ENCODE measurements around the gene PAOX.
"Not testable (repeated sequence)": the region's sequence is repeated elsewhere in the genome, so short reads cannot be mapped to it uniquely, and the experiment has no call there.

Gene PAOX

DNA sequence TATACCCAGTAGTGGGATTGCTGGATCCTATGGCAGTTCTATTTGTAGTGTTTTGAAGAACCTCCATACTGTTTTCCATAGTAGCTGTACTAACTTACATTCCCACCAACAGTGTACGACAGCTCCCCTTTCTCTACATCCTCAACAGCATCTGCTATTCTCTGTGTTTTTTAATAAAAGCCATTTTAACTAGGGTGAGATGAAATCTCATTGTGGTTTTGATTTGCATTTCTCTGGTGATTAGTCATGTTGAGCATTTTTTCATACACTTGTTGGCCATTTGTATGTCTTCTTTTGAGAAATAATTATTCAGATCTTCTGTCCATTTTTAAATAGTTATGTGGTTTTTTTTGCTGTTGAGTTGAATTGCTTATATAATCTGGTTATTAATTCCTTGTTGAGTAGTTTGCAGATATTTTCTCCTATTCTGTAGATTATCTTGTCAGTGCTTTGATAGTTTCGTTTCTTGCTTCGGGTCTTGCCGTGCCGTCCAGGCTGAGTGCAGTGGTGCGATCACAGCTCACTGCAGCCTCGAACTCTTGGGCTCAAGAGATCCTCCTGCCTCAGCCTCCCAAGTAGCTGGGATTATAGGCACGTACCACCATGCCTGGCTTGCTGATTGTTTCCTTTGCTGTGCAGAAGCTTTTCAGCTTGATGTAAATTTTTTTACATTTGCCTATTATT, 26.9 kb downstream of the PAOX start:
- no peak for DNase-seq (ENCODE audit: low read depth)

DNA sequence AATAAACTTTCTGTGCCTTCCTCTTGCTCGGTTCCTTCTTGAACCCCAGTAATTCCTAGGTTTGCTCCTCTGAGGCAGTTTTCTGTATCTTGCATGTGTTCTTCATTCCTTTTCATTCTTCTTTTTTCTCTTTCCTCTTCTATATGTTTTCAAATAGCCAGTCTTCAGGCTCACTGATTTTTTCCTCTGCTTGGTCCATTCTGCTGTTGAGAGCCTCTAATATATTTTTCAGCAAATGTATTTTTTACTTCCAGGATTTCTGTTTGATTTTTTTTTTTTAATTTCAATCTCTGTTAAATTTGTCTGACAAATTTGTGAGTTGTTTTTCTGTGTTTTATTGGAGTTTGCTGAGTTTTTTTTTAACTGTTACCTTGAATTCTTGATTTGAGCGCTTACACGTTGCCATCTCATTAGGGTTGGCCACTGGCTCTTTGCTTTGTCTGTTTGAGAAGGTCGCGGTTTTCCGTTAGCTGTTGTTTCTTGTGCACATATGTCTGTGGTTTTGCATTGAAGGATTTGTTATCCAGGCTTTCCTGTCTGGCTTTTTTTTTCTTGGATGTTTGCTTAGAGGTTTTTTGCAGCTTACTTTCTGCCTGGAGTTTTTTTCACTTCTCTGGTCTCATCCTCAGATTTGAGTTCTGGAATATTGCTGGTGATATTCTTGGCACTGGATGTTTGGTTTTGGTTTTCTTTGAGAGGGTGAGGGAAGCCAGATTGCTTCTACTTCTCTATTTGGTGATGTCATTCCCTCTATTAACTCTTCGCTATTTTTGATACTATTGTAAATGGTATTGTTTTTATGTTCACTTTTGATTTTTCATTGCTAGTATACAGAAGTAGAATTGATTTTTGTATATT, 32.7 kb downstream of the PAOX start:
- no peak for DNase-seq (ENCODE audit: low read depth)

DNA sequence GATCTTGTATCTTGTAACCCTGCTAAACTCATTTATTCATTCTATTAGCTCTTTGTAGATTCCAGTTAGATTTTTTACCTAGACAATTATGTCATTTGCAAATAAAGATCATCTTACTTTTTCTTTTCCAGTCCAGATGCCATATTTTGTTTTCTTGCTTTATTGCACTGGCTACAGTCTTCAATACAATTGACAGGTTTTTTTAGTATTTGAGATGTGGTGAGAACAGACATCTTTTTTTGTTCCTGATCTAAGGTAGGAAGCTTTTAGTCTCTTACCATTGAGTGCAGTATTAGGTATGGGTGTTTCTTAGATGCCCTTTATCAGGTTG, 33.3 kb downstream of the PAOX start:
- no peak for DNase-seq (ENCODE audit: low read depth)

- not testable (repeated sequence) for DNase-seq (ENCODE audit: low read depth)
Observed at GRCh38 chr10:133414401-133414800, 35.3 kb downstream of the PAOX start.

- no peak for DNase-seq (ENCODE audit: low read depth)
Observed at GRCh38 chr10:133415752-133416151, 36.7 kb downstream of the PAOX start.

GRCh38 chr10:133418289-133418993, 39.4 kb downstream of the PAOX start:
- no peak for DNase-seq (ENCODE audit: low read depth)

GRCh38 chr10:133419211-133419950, 40.3 kb downstream of the PAOX start:
- no peak for DNase-seq (ENCODE audit: low read depth)

DNA sequence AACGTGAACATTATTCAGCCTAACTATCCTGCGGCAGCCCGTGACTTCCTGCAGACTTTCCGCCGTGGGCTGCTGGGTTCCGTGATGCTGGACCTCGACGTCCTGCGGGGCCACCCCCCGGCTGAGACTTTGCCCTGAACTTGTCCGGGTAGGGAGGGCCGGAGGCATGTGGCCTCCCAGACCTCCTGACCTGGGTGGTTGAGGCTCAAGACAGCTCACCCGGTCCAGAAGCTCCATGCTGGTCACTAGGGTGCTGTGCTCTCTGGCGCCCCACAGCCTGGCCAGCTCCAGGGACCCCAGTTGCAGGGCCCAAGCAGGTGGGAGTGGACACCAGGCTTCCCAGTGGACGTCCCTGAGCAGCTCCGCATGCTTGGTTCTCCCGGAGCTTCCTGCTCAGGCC, 41.0 kb downstream of the PAOX start:
- DNase-seq (ENCODE audit: low read depth) = no peak

DNA sequence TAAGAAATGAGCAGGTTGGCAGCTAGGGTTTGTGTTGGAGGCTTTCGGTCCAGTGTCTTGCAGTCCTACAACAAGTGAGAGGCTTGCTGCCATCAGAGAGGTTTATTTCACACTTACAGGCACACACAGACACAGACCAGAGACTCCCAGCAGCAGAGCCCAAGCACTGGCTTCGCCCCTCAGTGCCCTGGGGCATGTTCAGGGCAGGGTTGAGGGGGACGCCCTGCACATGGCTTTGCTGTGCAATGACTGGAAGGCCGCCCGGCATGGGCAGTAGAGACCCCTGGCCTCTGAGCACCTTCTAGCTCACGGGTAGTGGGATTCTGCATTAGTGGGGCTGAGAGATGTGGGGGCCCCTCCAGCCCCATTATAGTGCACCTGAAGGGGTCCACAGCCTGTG, 41.5 kb downstream of the PAOX start:
- DNase-seq (ENCODE audit: low read depth) = no peak

DNA sequence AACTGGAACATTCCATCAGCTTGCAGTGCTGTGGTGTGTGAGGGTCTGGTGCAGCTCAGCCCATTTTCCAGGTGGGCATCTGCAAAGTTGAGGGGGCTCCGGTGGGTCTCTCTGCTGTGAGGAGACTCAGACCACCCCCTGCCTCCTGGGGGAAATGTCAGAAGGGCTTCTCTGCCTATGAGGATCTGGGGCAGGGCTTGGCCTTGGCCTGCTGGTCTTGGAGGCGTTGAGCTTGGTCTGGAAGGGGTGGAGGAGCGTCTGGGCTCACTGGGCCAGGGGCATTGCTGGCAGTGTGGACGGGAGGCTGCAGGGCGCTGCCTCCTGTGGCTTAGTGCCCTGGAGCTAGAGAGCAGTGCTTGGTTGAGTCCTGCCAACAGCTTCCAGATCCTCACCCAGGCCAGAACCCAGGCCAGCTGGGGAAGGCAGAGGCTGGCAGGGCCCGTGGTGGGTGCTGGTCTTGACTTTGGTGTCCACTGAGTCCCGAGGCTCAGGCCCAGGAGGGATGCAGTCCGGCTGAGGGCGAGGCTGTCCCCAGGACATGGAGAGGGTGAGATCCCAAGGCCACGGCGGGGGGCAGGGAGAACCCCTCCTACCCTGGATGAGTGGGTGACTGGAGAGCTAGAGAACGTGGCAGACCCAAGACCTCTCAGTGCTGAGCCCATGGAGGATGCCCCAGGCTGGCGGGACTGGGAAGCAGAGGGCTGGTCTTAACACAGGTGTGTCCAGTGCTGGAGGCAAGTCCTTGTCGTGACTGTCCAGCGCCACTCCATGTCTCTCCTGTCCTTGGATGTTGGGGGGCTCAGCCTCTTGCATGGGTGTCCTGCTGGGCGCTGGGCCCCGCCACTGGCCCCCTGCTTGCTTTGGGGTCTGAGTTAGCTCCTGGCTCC, 42.5 kb downstream of the PAOX start:
- no peak for DNase-seq (ENCODE audit: low read depth)

GRCh38 chr10:133422223-133422806, 43.3 kb downstream of the PAOX start:
- DNase-seq (ENCODE audit: low read depth) = no peak

- no peak for DNase-seq (ENCODE audit: low read depth)
Observed at GRCh38 chr10:133422807-133423771, 44.0 kb downstream of the PAOX start.

GRCh38 chr10:133424102-133424501, 45.0 kb downstream of the PAOX start:
- not testable (repeated sequence) for DNase-seq (ENCODE audit: low read depth)

DNA sequence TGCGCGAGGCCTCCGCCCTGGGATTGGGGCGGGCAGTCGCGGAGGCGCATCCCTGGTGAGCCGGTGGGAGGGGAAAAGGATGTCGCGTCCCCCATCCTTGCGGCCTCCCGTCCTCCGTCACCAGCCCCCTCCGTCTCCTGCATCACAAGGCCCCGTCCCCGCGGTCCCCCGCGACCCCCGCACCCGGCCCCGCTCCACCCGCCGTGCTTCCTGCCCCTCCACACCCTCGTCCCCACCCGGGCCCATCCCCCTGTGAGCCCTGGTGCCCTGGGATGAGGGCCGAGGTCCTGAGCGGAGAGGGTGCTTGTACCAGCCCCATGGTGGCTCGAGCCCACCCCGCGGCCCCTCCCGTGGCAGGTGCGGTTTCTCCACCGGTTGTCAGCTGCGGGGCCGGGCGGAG, 45.5 kb downstream of the PAOX start, which contains the start of gene SPRN:
TSS of gene SPRN (minus strand) at position 25 of the 400 bp plus-strand sequence. CDS start 944 bp downstream, outside the sequence.
- not testable (repeated sequence) for DNase-seq (ENCODE audit: low read depth)

- DNase-seq (ENCODE audit: low read depth) = not testable (repeated sequence)
Observed at GRCh38 chr10:133429571-133429970, 50.5 kb downstream of the PAOX start.

- DNase-seq (ENCODE audit: low read depth) = not testable (repeated sequence)
Observed at GRCh38 chr10:133431888-133432613, 53.0 kb downstream of the PAOX start.

GRCh38 chr10:133432789-133433188, 53.7 kb downstream of the PAOX start:
- not testable (repeated sequence) for DNase-seq (ENCODE audit: low read depth)

DNA sequence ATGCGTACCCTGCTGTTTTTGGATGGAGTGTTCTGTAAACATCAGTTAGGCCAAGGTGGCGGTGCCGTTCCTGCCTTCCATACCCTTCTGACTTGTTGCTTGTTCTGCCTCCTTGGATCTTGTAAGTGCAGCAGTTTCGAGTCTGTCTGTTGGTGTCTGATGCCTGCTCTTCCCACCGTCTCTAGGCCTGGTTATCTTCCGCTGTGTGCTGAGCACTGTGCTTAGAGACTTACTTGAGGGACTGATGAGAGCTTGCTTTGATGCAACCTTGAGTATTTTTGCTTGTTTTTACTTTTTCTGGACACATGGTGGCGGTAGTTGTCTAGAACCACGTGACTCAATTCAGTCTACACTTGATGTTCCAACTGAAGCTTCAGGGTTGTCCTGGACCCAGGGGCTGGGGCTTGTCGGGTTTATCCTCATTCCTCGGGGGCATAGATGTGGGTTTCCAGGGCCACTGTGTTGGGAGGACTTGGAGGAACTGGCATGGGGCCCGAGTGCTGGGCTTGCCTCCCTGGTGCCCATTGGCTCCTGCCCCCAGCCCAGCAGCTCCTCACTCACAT, 59.7 kb downstream of the PAOX start:
- no peak for DNase-seq (ENCODE audit: low read depth)

Data from activated T-helper 1 cell treated with Interleukin-2 at 50 U/mL for 16 hours (primary cell).